NT2/D1 (cell line): ENCODE measurements around the gene LZTS2.

Source experiments
- DNase-seq: peaks from one replicate; pipeline ENCODE4 v3.0.0-alpha.2; 2011; ENCODE audit warnings: low read depth, low spot score
- H3K27me3 ChIP-seq: 2 replicates; pipeline ENCODE4 v1.6.0; 2011; ENCODE audit warnings: mild to moderate bottlenecking; ENCODE audit not compliant: insufficient read length, insufficient read depth
- H3K36me3 ChIP-seq: 2 replicates; pipeline ENCODE4 v1.6.1; 2011; ENCODE audit warnings: mild to moderate bottlenecking, low read length, mixed read lengths; ENCODE audit not compliant: insufficient read depth, insufficient read length
- H3K4me1 ChIP-seq: 2 replicates; pipeline ENCODE4 v1.5.1; 2011; ENCODE audit not compliant: insufficient read depth, insufficient read length
- H3K4me3 ChIP-seq: 2 replicates; pipeline ENCODE4 v1.5.1; 2011; ENCODE audit warnings: low read depth; ENCODE audit not compliant: insufficient read length
- H3K9ac ChIP-seq: 2 replicates; pipeline ENCODE4 v1.6.0; 2011; ENCODE audit warnings: low read depth; ENCODE audit not compliant: insufficient read length
- H3K9me3 ChIP-seq: 2 replicates; pipeline ENCODE4 v1.5.1; 2011; ENCODE audit warnings: mild to moderate bottlenecking, low read length; ENCODE audit not compliant: insufficient read depth
- SUZ12 ChIP-seq: IDR thresholded peaks from 2 replicates; pipeline ENCODE4 v1.6.1; 2011; ENCODE audit not compliant: insufficient read length, insufficient read depth; ENCODE audit errors: extremely low read depth
- YY1 ChIP-seq: IDR thresholded peaks from 2 replicates; pipeline ENCODE4 v1.6.1; 2011; ENCODE audit not compliant: insufficient read length, insufficient read depth
- ZNF274 ChIP-seq: IDR thresholded peaks from 2 replicates; pipeline ENCODE4 v1.6.1; 2011; ENCODE audit warnings: mild to moderate bottlenecking, low read depth, low read length

The LZTS2 gene

GRCh38 chr10:101007099-101007711, 7.6 kb downstream of the LZTS2 start:
- H3K27me3 ChIP-seq = no peaks in the 10 kb centered on the region
- H3K4me1 ChIP-seq = peaks cover 6% of the 10 kb centered on the region
- H3K4me3 ChIP-seq = no peak overlapping the region
- DNase-seq = no peak
- H3K9ac ChIP-seq = no peak overlapping the region
- peaks cover 51% of the 10 kb centered on the region for H3K36me3 ChIP-seq
- TF ChIP-seq YY1 (no peak), ZNF274 (no peak), SUZ12 (no peak)
- no peaks in the 10 kb centered on the region for H3K9me3 ChIP-seq

DNA sequence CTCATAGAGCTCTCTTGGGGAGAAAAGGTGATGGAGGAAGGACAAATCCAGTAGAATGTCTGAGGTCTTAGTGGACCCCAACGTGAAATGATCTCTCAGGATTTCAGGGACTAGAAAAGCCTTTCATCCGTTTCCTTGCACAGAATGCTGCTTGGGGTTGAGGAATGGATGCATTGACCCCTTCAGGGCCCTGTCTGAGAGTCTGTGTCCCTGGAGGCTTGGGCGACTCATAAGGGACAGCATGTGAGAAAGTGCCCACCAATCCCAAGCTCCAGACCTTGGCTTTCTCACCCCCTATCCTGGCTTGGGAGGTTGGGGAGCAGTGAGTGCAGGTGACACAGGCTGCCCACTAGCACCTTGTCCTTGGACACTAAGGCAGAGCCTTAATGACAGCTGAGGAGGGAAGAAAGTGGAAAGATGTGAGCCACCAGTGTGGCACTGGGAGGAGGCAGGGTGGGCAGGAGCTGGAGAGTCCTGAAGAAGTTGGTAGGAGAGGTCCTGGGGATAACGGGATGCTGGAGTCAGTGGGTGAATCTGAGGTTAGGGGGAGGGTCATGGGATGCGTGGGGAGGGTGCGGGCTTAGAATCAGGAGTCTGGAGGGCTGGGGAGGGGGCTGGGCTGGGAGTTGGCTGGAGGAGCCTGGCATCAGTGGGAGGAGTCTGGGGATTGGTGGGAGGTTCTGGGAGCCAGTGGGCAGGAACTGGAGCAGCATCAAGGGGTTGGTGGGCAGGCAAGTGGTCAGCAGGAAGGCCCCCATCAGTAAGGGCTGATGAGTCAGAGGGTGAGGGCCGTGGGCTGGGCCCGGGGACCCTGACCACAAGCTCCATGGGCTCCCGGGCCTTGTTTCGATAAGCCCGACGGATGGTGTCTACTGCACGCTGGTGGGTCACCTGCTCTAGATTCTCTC, 8.6 kb downstream of the LZTS2 start:
- peaks cover 41% of the 10 kb centered on the region for H3K36me3 ChIP-seq
- no peaks in the 10 kb centered on the region for H3K27me3 ChIP-seq
- TF ChIP-seq SUZ12 = no peak
- TF ChIP-seq ZNF274 = no peak
- no peak for DNase-seq
- H3K9me3 ChIP-seq = no peaks in the 10 kb centered on the region
- H3K9ac ChIP-seq = no peak overlapping the region
- no peak overlapping the region for H3K4me3 ChIP-seq
- peaks cover 6% of the 10 kb centered on the region for H3K4me1 ChIP-seq

DNA sequence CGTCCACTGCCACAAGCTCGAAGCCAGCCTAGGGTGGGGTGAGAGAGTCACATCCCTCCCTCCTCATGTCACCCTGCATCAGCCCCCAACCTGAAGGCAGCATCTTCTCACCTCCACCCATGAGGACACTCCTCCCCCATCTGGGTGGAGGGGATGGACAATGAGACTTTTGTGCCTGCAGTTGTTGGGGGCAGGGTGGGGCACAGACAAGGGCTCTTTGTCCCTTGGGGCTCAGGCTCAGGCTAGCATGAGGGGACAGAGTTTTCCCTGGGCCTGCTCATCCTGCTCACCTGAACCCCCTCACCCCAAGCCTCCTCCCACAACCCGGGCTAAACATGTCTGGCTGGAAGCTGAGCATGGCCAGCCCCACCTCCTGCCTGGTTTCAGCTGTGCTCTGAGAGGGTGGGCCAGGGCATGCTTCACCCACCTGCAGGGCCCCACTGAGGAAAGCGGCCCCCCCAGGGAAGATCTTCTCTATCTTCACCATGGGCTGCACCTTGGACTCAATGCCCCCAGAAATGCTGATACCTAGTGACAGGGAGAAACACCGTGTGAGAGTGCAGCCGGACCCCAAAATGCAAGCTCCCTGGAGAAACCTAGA, 9.3 kb downstream of the LZTS2 start:
- TF ChIP-seq ZNF274 (no peak), SUZ12 (no peak), YY1 (no peak)
- no peaks in the 10 kb centered on the region for H3K9me3 ChIP-seq
- no peak overlapping the region for H3K4me3 ChIP-seq
- H3K36me3 ChIP-seq = peaks cover 34% of the 10 kb centered on the region
- H3K9ac ChIP-seq = no peak overlapping the region
- DNase-seq = no peak
- H3K27me3 ChIP-seq = no peaks in the 10 kb centered on the region
- H3K4me1 ChIP-seq = peaks cover 6% of the 10 kb centered on the region

- H3K9ac ChIP-seq = no peak overlapping the region
- peaks cover 6% of the 10 kb centered on the region for H3K4me1 ChIP-seq
- TF ChIP-seq SUZ12 (no peak), ZNF274 (no peak), YY1 (no peak)
- no peak for DNase-seq
- no peaks in the 10 kb centered on the region for H3K27me3 ChIP-seq
- no peak overlapping the region for H3K4me3 ChIP-seq
- H3K9me3 ChIP-seq = no peaks in the 10 kb centered on the region
- H3K36me3 ChIP-seq = peaks cover 22% of the 10 kb centered on the region
These were observed 10.7 kb downstream of the LZTS2 start for GRCh38 chr10:101010329-101010728.

- H3K36me3 ChIP-seq = peaks cover 8% of the 10 kb centered on the region
- no peak overlapping the region for H3K9ac ChIP-seq
- no peaks in the 10 kb centered on the region for H3K27me3 ChIP-seq
- DNase-seq = no peak
- H3K4me1 ChIP-seq = peaks cover 12% of the 10 kb centered on the region
- H3K4me3 ChIP-seq = no peak overlapping the region
- no peak for TF ChIP-seq YY1
- TF ChIP-seq ZNF274 = no peak
- no peak for TF ChIP-seq SUZ12
- no peaks in the 10 kb centered on the region for H3K9me3 ChIP-seq
These were observed 12.2 kb downstream of the LZTS2 start for GRCh38 chr10:101011517-101012423.

DNA sequence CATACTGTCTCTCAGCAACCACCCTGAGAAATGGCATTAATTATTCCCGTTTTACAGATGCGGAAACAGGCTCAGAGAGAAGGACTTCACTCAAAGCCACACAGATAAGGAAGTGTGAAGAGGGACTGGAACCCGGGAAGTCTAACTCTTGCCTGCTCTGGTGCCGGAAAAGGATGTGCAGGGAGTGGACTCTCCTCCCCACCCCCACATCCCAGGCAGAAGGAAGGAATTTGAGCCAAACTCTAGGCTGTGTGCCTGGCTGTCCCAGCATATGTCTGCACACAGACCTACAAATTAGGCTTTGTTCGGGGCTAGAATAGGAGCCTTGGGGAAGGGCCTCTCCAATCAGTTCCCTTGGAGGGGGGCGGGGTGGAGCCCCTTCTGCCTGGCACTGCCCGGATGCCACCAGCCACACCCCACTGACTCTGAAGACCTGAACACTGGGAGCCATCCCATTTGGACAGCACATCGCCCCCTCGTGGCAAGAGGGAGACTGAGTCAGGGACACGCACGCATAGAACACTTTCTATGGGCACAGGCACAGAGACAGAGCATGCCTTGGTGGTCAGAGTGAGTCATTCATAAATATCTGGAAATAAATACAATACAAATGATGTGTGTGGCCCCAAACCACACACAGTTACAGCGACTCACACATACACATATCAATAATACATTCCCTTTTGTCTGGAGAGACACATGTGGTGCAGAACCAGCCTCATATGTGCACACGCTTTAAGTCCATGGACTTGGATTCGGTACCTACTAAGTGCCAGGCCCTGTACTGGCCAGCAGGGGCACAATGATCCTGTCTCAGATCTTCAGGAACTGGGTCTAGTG, 13.1 kb downstream of the LZTS2 start:
- DNase-seq = no peak
- Histone ChIP-seq H3K9ac (no peak overlapping the region), H3K27me3 (peaks cover 7% of the 10 kb centered on the region), H3K9me3 (no peaks in the 10 kb centered on the region), H3K36me3 (no peaks in the 10 kb centered on the region), H3K4me1 (peaks cover 14% of the 10 kb centered on the region), H3K4me3 (no peak overlapping the region)
- TF ChIP-seq ZNF274 (no peak), SUZ12 (no peak), YY1 (no peak)
